HG03457 (cell line): ENCODE measurements around the gene ANO4.

ENCODE experiments used
- ATAC-seq: cut with Tn5 transposase; IDR thresholded peaks from one replicate; pipeline ENCODE4 v1.9.1; 2021; ENCODE audit warnings: moderate number of reproducible peaks; ENCODE audit not compliant: unreplicated experiment

ANO4 gene

GRCh38 chr12:100801320-100801719 is 6.7 kb downstream of the ANO4 start:
- no peak for ATAC-seq

- no peak for ATAC-seq
Measured at GRCh38 chr12:100808777-100809176, 14.2 kb downstream of the ANO4 start.

GRCh38 chr12:100820314-100820713 is 25.7 kb downstream of the ANO4 start:
- ATAC-seq = no peak

- no peak for ATAC-seq
Measured at GRCh38 chr12:100823963-100824362, 29.4 kb downstream of the ANO4 start.

- no peak for ATAC-seq
Measured at GRCh38 chr12:100824476-100824875, 29.9 kb downstream of the ANO4 start.

- no peak for ATAC-seq
Measured at GRCh38 chr12:100826323-100826722, 31.7 kb downstream of the ANO4 start.

GRCh38 chr12:100827901-100828520 is 33.4 kb downstream of the ANO4 start:
- ATAC-seq = no peak

GRCh38 chr12:100830003-100830795 is 35.6 kb downstream of the ANO4 start:
- ATAC-seq = no peak

GRCh38 chr12:100833282-100833681 is 38.7 kb downstream of the ANO4 start:
- ATAC-seq = no peak

GRCh38 chr12:100840748-100841147 is 46.2 kb downstream of the ANO4 start:
- no peak for ATAC-seq

- no peak for ATAC-seq
Measured at GRCh38 chr12:100842156-100842555, 47.6 kb downstream of the ANO4 start.

GRCh38 chr12:100843061-100843460 is 48.5 kb downstream of the ANO4 start:
- ATAC-seq = no peak

- ATAC-seq = no peak
Measured at GRCh38 chr12:100845095-100845494, 50.5 kb downstream of the ANO4 start.

GRCh38 chr12:100851637-100852036 is 57.1 kb downstream of the ANO4 start:
- no peak for ATAC-seq

GRCh38 chr12:100857418-100857817 is 62.8 kb downstream of the ANO4 start:
- ATAC-seq = no peak

GRCh38 chr12:100857971-100858370 is 63.4 kb downstream of the ANO4 start:
- no peak for ATAC-seq

- ATAC-seq = no peak
Measured at GRCh38 chr12:100858656-100859055, 64.1 kb downstream of the ANO4 start.

GRCh38 chr12:100859063-100859627 is 64.6 kb downstream of the ANO4 start:
- ATAC-seq = no peak

- ATAC-seq = no peak
Measured at GRCh38 chr12:100860611-100861010, 66.0 kb downstream of the ANO4 start.

- ATAC-seq = no peak
Measured at GRCh38 chr12:100862676-100863075, 68.1 kb downstream of the ANO4 start.

GRCh38 chr12:100864366-100864765 is 69.8 kb downstream of the ANO4 start:
- ATAC-seq = no peak
